GM18511 (cell line): ENCODE measurements around the gene AGTRAP.

Experiments
- ATAC-seq: cut with Tn5 transposase; IDR thresholded peaks from one replicate; pipeline ENCODE4 v1.9.1; 2021; ENCODE audit warnings: mild to moderate bottlenecking, moderate library complexity; ENCODE audit not compliant: unreplicated experiment

Gene AGTRAP

GRCh38 chr1:11795238-11795890 is 59.4 kb downstream of the AGTRAP start:
- ATAC-seq = no peak

GRCh38 chr1:11796036-11796828 is 60.3 kb downstream of the AGTRAP start:
- ATAC-seq = no peak

- ATAC-seq = no peak
Observed at GRCh38 chr1:11797525-11798216, 61.7 kb downstream of the AGTRAP start.

- no peak for ATAC-seq
Observed at GRCh38 chr1:11799099-11799498, 63.2 kb downstream of the AGTRAP start.

- ATAC-seq = no peak
Observed at GRCh38 chr1:11799896-11800295, 64.0 kb downstream of the AGTRAP start.

GRCh38 chr1:11800391-11800755 is 64.4 kb downstream of the AGTRAP start:
- no peak for ATAC-seq
